Measurements from ENCODE around the gene AP5S1. TPM values are rescaled to one million over a fixed set of nuclear protein-coding genes. Genes with fewer than 3 reads are reported as not detected.

AP5S1 gene
- total and polyA plus RNA-seq, 9 of the 15 experiments (the other 6 are each of a cell fraction or from before 2014, with no cell fraction given) = 2.6 to 8.8 (median 4.4) TPM

DNA sequence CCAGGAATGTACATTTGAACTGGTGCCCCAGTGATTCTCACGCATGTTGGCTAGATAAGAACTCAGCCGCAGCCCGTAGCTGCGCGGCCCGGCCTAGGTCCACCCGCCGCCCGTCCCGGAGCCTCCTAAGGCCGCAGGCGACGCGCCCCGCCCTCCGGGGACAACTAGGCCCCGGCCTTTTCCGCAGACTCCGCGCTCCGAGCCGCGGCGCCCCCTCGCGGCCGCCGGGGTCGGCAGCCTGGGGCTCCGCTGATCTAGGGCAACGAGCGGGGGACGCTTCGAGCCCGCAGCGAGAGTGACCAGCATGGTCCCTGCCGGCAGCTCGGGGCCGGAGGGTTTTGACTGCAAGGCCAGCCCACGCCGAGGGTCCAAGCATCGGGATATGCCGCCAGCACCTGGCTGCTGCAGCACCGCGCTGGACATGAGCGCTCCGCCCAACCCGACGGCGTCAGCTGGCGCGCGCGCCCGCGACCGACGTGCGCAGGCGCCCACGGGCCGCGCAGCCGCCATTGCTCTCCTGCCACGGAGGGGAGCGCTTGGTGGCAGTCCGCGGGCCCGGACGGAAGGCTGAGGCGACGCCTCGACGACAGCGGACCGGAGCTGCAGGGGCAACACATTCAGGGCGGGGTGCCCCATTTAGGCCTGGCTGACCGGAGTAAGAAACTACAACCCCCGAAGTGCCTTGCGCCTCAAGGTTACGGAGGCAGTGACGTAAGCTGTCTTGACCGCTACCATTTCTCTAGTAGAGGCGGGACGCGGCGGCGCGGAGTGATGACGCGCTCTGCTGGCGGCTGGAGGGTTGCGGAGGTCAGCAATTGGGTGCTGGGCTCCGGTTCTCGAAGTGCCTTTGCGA lies at the start of gene AP5S1 (continued):
- TF ChIP-seq, protein P1, sequence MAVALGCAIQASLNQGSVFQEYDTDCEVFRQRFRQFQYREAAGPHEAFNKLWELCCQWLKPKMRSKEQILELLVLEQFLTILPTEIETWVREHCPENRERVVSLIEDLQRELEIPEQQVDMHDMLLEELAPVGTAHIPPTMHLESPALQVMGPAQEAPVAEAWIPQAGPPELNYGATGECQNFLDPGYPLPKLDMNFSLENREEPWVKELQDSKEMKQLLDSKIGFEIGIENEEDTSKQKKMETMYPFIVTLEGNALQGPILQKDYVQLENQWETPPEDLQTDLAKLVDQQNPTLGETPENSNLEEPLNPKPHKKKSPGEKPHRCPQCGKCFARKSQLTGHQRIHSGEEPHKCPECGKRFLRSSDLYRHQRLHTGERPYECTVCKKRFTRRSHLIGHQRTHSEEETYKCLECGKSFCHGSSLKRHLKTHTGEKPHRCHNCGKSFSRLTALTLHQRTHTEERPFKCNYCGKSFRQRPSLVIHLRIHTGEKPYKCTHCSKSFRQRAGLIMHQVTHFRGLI (CRISPR knock-in tag; IDR thresholded peaks at IDR 0.05) = no peak
- TF ChIP-seq CTBP1 (IDR thresholded peaks at IDR 0.05; ENCODE audit: borderline replicate concordance) = peak; percentile 97
- TF ChIP-seq, protein P2, sequence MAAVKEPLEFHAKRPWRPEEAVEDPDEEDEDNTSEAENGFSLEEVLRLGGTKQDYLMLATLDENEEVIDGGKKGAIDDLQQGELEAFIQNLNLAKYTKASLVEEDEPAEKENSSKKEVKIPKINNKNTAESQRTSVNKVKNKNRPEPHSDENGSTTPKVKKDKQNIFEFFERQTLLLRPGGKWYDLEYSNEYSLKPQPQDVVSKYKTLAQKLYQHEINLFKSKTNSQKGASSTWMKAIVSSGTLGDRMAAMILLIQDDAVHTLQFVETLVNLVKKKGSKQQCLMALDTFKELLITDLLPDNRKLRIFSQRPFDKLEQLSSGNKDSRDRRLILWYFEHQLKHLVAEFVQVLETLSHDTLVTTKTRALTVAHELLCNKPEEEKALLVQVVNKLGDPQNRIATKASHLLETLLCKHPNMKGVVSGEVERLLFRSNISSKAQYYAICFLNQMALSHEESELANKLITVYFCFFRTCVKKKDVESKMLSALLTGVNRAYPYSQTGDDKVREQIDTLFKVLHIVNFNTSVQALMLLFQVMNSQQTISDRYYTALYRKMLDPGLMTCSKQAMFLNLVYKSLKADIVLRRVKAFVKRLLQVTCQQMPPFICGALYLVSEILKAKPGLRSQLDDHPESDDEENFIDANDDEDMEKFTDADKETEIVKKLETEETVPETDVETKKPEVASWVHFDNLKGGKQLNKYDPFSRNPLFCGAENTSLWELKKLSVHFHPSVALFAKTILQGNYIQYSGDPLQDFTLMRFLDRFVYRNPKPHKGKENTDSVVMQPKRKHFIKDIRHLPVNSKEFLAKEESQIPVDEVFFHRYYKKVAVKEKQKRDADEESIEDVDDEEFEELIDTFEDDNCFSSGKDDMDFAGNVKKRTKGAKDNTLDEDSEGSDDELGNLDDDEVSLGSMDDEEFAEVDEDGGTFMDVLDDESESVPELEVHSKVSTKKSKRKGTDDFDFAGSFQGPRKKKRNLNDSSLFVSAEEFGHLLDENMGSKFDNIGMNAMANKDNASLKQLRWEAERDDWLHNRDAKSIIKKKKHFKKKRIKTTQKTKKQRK (IDR thresholded peaks at IDR 0.05; ENCODE audit: borderline replicate concordance, low read depth, low read length) = no peak
- no peak for TF ChIP-seq ARID2 (IDR thresholded peaks at IDR 0.05)
- TF ChIP-seq ZNF24 (IDR thresholded peaks at IDR 0.05) = no peak
- TF ChIP-seq TSC22D4 (tag; IDR thresholded peaks at IDR 0.05) = no peak
- TF ChIP-seq, protein P3, sequence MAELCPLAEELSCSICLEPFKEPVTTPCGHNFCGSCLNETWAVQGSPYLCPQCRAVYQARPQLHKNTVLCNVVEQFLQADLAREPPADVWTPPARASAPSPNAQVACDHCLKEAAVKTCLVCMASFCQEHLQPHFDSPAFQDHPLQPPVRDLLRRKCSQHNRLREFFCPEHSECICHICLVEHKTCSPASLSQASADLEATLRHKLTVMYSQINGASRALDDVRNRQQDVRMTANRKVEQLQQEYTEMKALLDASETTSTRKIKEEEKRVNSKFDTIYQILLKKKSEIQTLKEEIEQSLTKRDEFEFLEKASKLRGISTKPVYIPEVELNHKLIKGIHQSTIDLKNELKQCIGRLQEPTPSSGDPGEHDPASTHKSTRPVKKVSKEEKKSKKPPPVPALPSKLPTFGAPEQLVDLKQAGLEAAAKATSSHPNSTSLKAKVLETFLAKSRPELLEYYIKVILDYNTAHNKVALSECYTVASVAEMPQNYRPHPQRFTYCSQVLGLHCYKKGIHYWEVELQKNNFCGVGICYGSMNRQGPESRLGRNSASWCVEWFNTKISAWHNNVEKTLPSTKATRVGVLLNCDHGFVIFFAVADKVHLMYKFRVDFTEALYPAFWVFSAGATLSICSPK (IDR thresholded peaks at IDR 0.05; ENCODE audit: borderline replicate concordance) = no peak
- TF ChIP-seq MYC (IDR thresholded peaks at IDR 0.05; ENCODE audit: low read depth, low read length) = peak; percentile 74
- no peak for TF ChIP-seq MYC (CRISPR knock-in tag; IDR thresholded peaks at IDR 0.05; ENCODE audit: borderline replicate concordance, low read depth)
- peak; percentile 85 for TF ChIP-seq NR3C1 (CRISPR knock-in tag; IDR thresholded peaks at IDR 0.05)
- TF ChIP-seq ARID1B (IDR thresholded peaks at IDR 0.05) = no peak; the same call in 1 of the 2 replicates
- TF ChIP-seq, protein P4, sequence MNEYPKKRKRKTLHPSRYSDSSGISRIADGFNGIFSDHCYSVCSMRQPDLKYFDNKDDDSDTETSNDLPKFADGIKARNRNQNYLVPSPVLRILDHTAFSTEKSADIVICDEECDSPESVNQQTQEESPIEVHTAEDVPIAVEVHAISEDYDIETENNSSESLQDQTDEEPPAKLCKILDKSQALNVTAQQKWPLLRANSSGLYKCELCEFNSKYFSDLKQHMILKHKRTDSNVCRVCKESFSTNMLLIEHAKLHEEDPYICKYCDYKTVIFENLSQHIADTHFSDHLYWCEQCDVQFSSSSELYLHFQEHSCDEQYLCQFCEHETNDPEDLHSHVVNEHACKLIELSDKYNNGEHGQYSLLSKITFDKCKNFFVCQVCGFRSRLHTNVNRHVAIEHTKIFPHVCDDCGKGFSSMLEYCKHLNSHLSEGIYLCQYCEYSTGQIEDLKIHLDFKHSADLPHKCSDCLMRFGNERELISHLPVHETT (CRISPR knock-in tag; conservative IDR thresholded peaks at IDR 0.05 in 1 of 2, IDR thresholded peaks at IDR 0.05 in 1 of 2) = peak in 1 of 2 experiments; percentile 79; a peak in 2 of 4 replicates
- peak; percentile 36; the same call in 1 of the 2 replicates for TF ChIP-seq TAF7 (tag; IDR thresholded peaks at IDR 0.05)
- TF ChIP-seq, protein P5, sequence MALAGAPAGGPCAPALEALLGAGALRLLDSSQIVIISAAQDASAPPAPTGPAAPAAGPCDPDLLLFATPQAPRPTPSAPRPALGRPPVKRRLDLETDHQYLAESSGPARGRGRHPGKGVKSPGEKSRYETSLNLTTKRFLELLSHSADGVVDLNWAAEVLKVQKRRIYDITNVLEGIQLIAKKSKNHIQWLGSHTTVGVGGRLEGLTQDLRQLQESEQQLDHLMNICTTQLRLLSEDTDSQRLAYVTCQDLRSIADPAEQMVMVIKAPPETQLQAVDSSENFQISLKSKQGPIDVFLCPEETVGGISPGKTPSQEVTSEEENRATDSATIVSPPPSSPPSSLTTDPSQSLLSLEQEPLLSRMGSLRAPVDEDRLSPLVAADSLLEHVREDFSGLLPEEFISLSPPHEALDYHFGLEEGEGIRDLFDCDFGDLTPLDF (CRISPR knock-in tag; IDR thresholded peaks at IDR 0.05) = peak; percentile 81; the same call in 1 of the 2 replicates
- no peak for TF ChIP-seq CBX5 (IDR thresholded peaks at IDR 0.05; ENCODE audit: borderline replicate concordance, low read depth)
- TF ChIP-seq ESRRA (IDR thresholded peaks at IDR 0.05; ENCODE audit: borderline replicate concordance, low read depth) = peak; percentile 92

Data from K562 (cell line).